GM12878 (cell line): Measurements from ENCODE around the gene PLSCR3. TPM values are rescaled to one million over a fixed set of nuclear protein-coding genes. Genes with fewer than 3 reads are reported as not detected.
A peak's percentile ranks its signal among the peaks of the same experiment; 100 is the strongest.

Experiments
- ATAC-seq: fragments of 200-7000 bp; cut with Tn5 transposase; 3 replicates; pipeline ENCODE4 v1.9.1; 2020; ENCODE audit warnings: mild to moderate bottlenecking, moderate library complexity
- BruUV-seq: library from RNA; stranded (reverse); fragments of 400-500 nt; replicated peaks from 2 replicates; lab custom pipeline; 2021; lab: Mats Ljungman, UMichigan
- CTCF ChIA-PET: fragments of 300-600 bp; sonication (Branson Sonifier 250); formaldehyde crosslinking; extraction: SDS; loops from one replicate; lab custom pipeline; 2021; ENCODE audit warnings: inconsistent platforms; lab: Yijun Ruan, JAX
- POLR2A ChIA-PET: fragments of 350-600 bp; formaldehyde crosslinking; extraction: SDS; loops from one replicate; lab custom pipeline; 2021; ENCODE audit warnings: inconsistent platforms; lab: Charles Lee
- RAD21 ChIA-PET: fragments of 300-600 bp; sonication (Branson Sonifier 250); formaldehyde crosslinking; loops from one replicate; lab custom pipeline; 2023; ENCODE audit warnings: antibody characterized with exemption; ENCODE audit not compliant: unreplicated experiment; lab: Charles Lee
- SMC1A ChIA-PET: fragments of 300-600 bp; sonication (Branson Sonifier 250); formaldehyde crosslinking; loops from one replicate; lab custom pipeline; 2023; ENCODE audit not compliant: unreplicated experiment, uncharacterized antibody; lab: Charles Lee
- DNase-seq: peaks from one replicate; pipeline ENCODE4 v3.0.0-alpha.2; 2011; ENCODE audit warnings: low read depth, low spot score
- FAIRE-seq: peaks from 3 replicates; lab custom pipeline; 2011; peaks lifted over from hg19 to GRCh38; lab: Jason Lieb, UNC
- H2AFZ ChIP-seq: 2 replicates; pipeline ENCODE4 v1.6.0; 2011; ENCODE audit warnings: low read depth, low read length, control low read depth; ENCODE audit not compliant: control insufficient read depth
- H3K27ac ChIP-seq: 2 replicates; pipeline ENCODE4 v1.5.1; 2011; ENCODE audit warnings: control low read depth; ENCODE audit not compliant: control insufficient read depth, insufficient read depth
- H3K27me3 ChIP-seq, 2 experiments: replicated peaks in 1 of 2; 2 replicates each; pipeline versions ENCODE4 v1.6.0 to v1.6.1; 2011; ENCODE audit warnings: low read length in 1 of 2; ENCODE audit not compliant: control insufficient read depth in 2 of 2, insufficient read depth in 2 of 2
- H3K36me3 ChIP-seq, 2 experiments: 2 replicates each; pipeline ENCODE4 v1.5.1; 2011; ENCODE audit warnings: low read length in 1 of 2; ENCODE audit not compliant: control insufficient read depth in 2 of 2, insufficient read depth in 2 of 2
- H3K4me1 ChIP-seq: 2 replicates; pipeline ENCODE4 v1.6.1; 2011; ENCODE audit warnings: mild to moderate bottlenecking, low read length, moderate library complexity, mixed read lengths; ENCODE audit not compliant: control insufficient read depth, insufficient read depth
- H3K4me2 ChIP-seq: 2 replicates; pipeline ENCODE4 v1.6.0; 2011; ENCODE audit warnings: control low read depth; ENCODE audit not compliant: control insufficient read depth, insufficient read depth
- H3K4me3 ChIP-seq: fragments of 200-600 bp; sonication (generic); 2 replicates; pipeline ENCODE4 v1.5.1; 2016
- H3K79me2 ChIP-seq: 2 replicates; pipeline ENCODE4 v1.6.0; 2011; ENCODE audit warnings: low read length; ENCODE audit not compliant: control insufficient read depth, insufficient read depth
- H3K9ac ChIP-seq: 2 replicates; pipeline ENCODE4 v1.8.0; 2011; ENCODE audit warnings: low read length, control low read depth, mixed read lengths; ENCODE audit not compliant: control insufficient read depth, insufficient read depth
- H3K9me3 ChIP-seq: replicated peaks from 3 replicates; pipeline ENCODE4 v1.5.1; 2011; ENCODE audit warnings: mild to moderate bottlenecking, low read length; ENCODE audit not compliant: control insufficient read depth, insufficient read depth
- H4K20me1 ChIP-seq: 2 replicates; pipeline ENCODE4 v1.6.0; 2011; ENCODE audit not compliant: control insufficient read depth, insufficient read depth
- BCL11A ChIP-seq: IDR thresholded peaks from 2 replicates; pipeline ENCODE4 v1.6.1; 2011; ENCODE audit warnings: low read depth, low read length
- CBX3 ChIP-seq: fragments of 200-600 bp; sonication (generic); IDR thresholded peaks from 2 replicates; pipeline ENCODE4 v1.6.1; 2016; ENCODE audit warnings: low read depth, borderline replicate concordance
- CBX5 ChIP-seq: sonication (generic); IDR thresholded peaks from 2 replicates; pipeline ENCODE4 v1.6.1; 2016; ENCODE audit warnings: low read depth, moderate library complexity, mild to moderate bottlenecking, inconsistent platforms
- ESRRA ChIP-seq: IDR thresholded peaks from 2 replicates; pipeline ENCODE4 v1.6.1; 2012; ENCODE audit warnings: mild to moderate bottlenecking, low read length, improper control_type of control experiment
- GABPA ChIP-seq: IDR thresholded peaks from 2 replicates; pipeline ENCODE4 v1.6.1; 2014; ENCODE audit warnings: antibody characterized with exemption, low read depth, mild to moderate bottlenecking, inconsistent platforms
- HDGF ChIP-seq: fragments of 450-650 bp; IDR thresholded peaks from 2 replicates; pipeline ENCODE4 v1.6.1; 2016; ENCODE audit warnings: antibody characterized with exemption
- LARP7 ChIP-seq: fragments of 450-650 bp; IDR thresholded peaks from 2 replicates; pipeline ENCODE4 v1.6.1; 2017; ENCODE audit warnings: mild to moderate bottlenecking
- MAX ChIP-seq: IDR thresholded peaks from 2 replicates; pipeline ENCODE4 v1.6.1; 2012; ENCODE audit warnings: low read depth, low read length, improper control_type of control experiment
- MEF2A ChIP-seq: IDR thresholded peaks from 2 replicates; pipeline ENCODE4 v1.6.1; 2011; ENCODE audit warnings: low read depth, mild to moderate bottlenecking, low read length, moderate library complexity; ENCODE audit not compliant: insufficient read depth
- PML ChIP-seq: IDR thresholded peaks from 2 replicates; pipeline ENCODE4 v1.6.1; 2012; ENCODE audit warnings: low read length, inconsistent platforms
- RELA ChIP-seq: fragments of 450-650 bp; IDR thresholded peaks from 2 replicates; pipeline ENCODE4 v1.8.0; 2014; ENCODE audit warnings: borderline replicate concordance; ENCODE audit not compliant: partially characterized antibody
- SMARCA5 ChIP-seq: fragments of 450-650 bp; IDR thresholded peaks from 2 replicates; pipeline ENCODE4 v1.6.1; 2017; ENCODE audit warnings: mild to moderate bottlenecking
- SUPT20H ChIP-seq: IDR thresholded peaks from 2 replicates; pipeline ENCODE4 v1.6.1; 2011; ENCODE audit warnings: low read depth, mild to moderate bottlenecking, low read length, moderate library complexity, borderline replicate concordance; ENCODE audit not compliant: control insufficient read depth
- WRNIP1 ChIP-seq: IDR thresholded peaks from 2 replicates; pipeline ENCODE4 v1.6.1; 2011; ENCODE audit warnings: low read depth, low read length, improper control_type of control experiment, borderline replicate concordance
- ZNF217 ChIP-seq: fragments of 450-650 bp; IDR thresholded peaks from 2 replicates; pipeline ENCODE4 v1.6.1; 2017; ENCODE audit warnings: antibody characterized with exemption, mild to moderate bottlenecking
- WGBS: methylation state at CpG from one replicate; pipeline ENCODE4 v1.1.6; 2016; ENCODE audit warnings: low lambda C conversion rate; ENCODE audit not compliant: insufficient replicate concordance, insufficient coverage; ENCODE audit errors: missing lambda C conversion rate; 5-methylcytosine and 5-hydroxymethylcytosine counted together
- in situ Hi-C: fragments of 300-500 bp; cut with MboI; formaldehyde crosslinking; loops from 9 replicates; pipeline ENCODE4 v1.14.3; 2018; ENCODE audit warnings: mixed read lengths
- intact Hi-C: fragments of 100-400 bp; cut with micrococcal nuclease; formaldehyde crosslinking; loops from one replicate; pipeline ENCODE4 v1.14.2; 2022; ENCODE audit not compliant: unreplicated experiment
- polyA plus RNA-seq, 11 experiments: library from polyadenylated mRNA; depleted of rRNA in 4 of 11; unstranded in 6 of 11; stranded (reverse) in 5 of 11; fragments of >200 nt; fragmentation: Nextera tagmentation in 4 of 11; fragmentation: Illumina TruSeq in 1 of 11; extraction: Ambion mirVana in 4 of 11; extraction: Trizol in 1 of 11; gene quantifications; 1 replicate in 1 of 11; 2 replicates in 10 of 11; pipeline versions ENCODE4 v1.2.1 to v1.2.3, GENCODE V29; 2011 to 2016; ENCODE audit warnings: inconsistent platforms in 2 of 11, missing spikeins in 2 of 11, low read depth in 1 of 11
- total RNA-seq, 4 experiments: library from RNA; depleted of rRNA in 3 of 4; stranded (reverse); fragments of >200 nt in 3 of 4; fragmentation: Illumina TruSeq in 1 of 4; extraction: Trizol in 1 of 4; gene quantifications; 2 replicates each; pipeline versions ENCODE4 v1.2.1 to v1.2.3, GENCODE V29; 2013 to 2021
- TF ChIP-seq, protein P1 (sequence below): IDR thresholded peaks from 2 replicates; pipeline ENCODE4 v1.6.1; 2012; ENCODE audit warnings: low read depth, low read length, improper control_type of control experiment
- TF ChIP-seq, protein P2 (sequence below): IDR thresholded peaks from 2 replicates; pipeline ENCODE4 v1.6.1; 2011; ENCODE audit warnings: mild to moderate bottlenecking, low read depth, low read length, moderate library complexity; ENCODE audit not compliant: insufficient replicate concordance

Gene PLSCR3
- total and polyA plus RNA-seq, 10 of the 15 experiments (the other 5 are each of a cell fraction or from before 2014, with no cell fraction given) = 9.9 to 51.4 (median 43.4) TPM

DNA sequence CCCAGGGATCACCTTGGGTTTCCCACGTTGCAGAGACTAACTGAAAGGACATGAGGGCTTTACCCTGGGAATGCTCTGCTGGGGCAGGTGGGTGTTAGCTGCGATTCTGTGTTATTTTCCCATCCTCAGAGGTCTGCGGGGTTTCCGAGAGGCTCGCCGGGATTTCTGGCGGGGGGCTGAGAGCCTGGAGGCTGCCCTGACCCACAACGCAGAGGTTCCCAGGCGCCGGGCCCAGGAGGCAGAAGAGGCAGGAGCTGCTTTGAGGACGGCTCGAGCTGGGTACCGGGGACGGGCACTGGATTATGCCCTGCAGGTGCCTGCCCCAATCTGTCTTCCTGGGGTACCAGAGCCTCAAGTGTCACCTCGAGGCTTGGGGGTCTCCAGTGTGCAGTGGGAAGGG, 51.1 kb downstream of the PLSCR3 start:
- CTCF ChIA-PET = interaction anchor here (0.6 to 6.7 kb wide), 4 partner anchors 15 to 62 kb away, joined by 3 to 49 read pairs (median 5); partner anchors contain the start of gene NEURL4
- in situ Hi-C loops = no loop called here
- POLR2A ChIA-PET = interaction anchor here (1.6 kb wide), 1 partner anchor 12 kb away, joined by 11 read pairs; no protein-coding TSS in a partner anchor

More for the DNA sequence above, 51.1 kb downstream of the PLSCR3 start:
- H3K9me3 ChIP-seq = no peaks in the 10 kb centered on the region
- no peaks in the 10 kb centered on the region for H3K27me3 ChIP-seq
- H3K4me2 ChIP-seq = no peak overlapping the region
- RAD21 ChIA-PET = no interaction called here
- H3K36me3 ChIP-seq = peaks cover 19 to 52% of the 10 kb centered on the region in 2 experiments
- no peaks in the 10 kb centered on the region; the same call in 1 of the 2 replicates for H3K4me1 ChIP-seq
- BruUV-seq = TSS peak; percentile 63
- H2AFZ ChIP-seq = no peak overlapping the region
- intact Hi-C loops = no loop called here
- H3K4me3 ChIP-seq = no peak overlapping the region
- no peak overlapping the region for H3K9ac ChIP-seq
- 84% methylated on average over 15 of the region's 15 CpGs for WGBS
- DNase-seq = no peak
- no peak overlapping the region for H3K27ac ChIP-seq
- no peak for ATAC-seq
- H3K79me2 ChIP-seq = peaks cover 8% of the 10 kb centered on the region
- no peaks in the 10 kb centered on the region for H4K20me1 ChIP-seq
- TF ChIP-seq ZNF217 (no peak), ESRRA (no peak), CBX5 (no peak), CBX3 (no peak), MEF2A (no peak), WRNIP1 (no peak), HDGF (no peak), MAX (no peak), PML (no peak), SUPT20H (no peak), GABPA (no peak), SMARCA5 (no peak), BCL11A (no peak), RELA (no peak), LARP7 (no peak)
- TF ChIP-seq, protein P1, sequence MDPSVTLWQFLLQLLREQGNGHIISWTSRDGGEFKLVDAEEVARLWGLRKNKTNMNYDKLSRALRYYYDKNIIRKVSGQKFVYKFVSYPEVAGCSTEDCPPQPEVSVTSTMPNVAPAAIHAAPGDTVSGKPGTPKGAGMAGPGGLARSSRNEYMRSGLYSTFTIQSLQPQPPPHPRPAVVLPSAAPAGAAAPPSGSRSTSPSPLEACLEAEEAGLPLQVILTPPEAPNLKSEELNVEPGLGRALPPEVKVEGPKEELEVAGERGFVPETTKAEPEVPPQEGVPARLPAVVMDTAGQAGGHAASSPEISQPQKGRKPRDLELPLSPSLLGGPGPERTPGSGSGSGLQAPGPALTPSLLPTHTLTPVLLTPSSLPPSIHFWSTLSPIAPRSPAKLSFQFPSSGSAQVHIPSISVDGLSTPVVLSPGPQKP = no peak
- TF ChIP-seq, protein P2, sequence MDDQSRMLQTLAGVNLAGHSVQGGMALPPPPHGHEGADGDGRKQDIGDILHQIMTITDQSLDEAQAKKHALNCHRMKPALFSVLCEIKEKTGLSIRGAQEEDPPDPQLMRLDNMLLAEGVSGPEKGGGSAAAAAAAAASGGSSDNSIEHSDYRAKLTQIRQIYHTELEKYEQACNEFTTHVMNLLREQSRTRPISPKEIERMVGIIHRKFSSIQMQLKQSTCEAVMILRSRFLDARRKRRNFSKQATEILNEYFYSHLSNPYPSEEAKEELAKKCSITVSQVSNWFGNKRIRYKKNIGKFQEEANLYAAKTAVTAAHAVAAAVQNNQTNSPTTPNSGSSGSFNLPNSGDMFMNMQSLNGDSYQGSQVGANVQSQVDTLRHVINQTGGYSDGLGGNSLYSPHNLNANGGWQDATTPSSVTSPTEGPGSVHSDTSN = no peak
- no peak for FAIRE-seq
- SMC1A ChIA-PET = interaction anchor here (1.4 kb wide), 1 partner anchor 14 kb away, joined by 4 read pairs; the partner anchor contains the start of gene NEURL4
